B cell (primary cell): ENCODE results near the gene TNFRSF13B.

Source experiments
- EZH2 ChIP-seq: IDR thresholded peaks from 2 replicates; pipeline ENCODE4 v1.6.1; 2012; ENCODE audit warnings: borderline replicate concordance, low read depth, mild to moderate bottlenecking, moderate library complexity, low read length; ENCODE audit not compliant: insufficient read depth, poor library complexity, severe bottlenecking
- TF ChIP-seq, protein P1 (sequence below): fragments of 200-600 bp; IDR thresholded peaks from one replicate; pipeline ENCODE4 v1.8.0; 2022; ENCODE audit warnings: antibody characterized with exemption, mild to moderate bottlenecking

DNA sequence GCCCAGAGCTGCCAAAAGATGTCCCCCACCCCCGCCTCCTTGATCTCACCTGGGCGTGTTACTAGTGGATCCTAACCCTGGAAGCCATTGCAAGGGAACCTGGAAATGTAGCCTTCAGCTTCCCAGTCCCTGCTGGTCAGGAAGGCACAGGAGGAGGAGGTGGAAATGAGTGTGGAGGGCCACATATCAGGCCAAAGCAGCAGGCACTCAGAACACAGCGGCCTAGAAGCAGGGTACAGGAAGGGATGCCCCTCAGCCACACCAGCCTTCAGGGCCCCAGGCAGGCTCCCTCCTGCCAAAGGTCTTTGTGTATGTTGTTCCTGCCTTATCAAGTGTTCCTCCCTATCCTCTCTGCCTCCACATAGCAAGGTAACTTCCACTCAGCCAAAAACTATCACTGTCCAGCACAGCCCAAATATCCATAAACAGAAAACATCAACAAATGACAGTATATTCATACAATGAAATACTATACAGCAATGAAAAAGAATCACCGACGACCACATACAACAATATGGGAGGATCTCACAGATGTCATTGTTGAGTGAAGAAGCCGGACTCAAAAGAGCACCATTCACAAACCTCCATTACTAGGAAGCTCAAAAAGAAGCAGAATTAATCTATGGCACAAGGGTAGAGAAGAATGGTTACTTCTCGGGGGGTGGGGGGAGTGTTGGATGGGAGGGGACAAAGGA, 28.2 kb upstream of the TNFRSF13B start:
- TF ChIP-seq, protein P1, sequence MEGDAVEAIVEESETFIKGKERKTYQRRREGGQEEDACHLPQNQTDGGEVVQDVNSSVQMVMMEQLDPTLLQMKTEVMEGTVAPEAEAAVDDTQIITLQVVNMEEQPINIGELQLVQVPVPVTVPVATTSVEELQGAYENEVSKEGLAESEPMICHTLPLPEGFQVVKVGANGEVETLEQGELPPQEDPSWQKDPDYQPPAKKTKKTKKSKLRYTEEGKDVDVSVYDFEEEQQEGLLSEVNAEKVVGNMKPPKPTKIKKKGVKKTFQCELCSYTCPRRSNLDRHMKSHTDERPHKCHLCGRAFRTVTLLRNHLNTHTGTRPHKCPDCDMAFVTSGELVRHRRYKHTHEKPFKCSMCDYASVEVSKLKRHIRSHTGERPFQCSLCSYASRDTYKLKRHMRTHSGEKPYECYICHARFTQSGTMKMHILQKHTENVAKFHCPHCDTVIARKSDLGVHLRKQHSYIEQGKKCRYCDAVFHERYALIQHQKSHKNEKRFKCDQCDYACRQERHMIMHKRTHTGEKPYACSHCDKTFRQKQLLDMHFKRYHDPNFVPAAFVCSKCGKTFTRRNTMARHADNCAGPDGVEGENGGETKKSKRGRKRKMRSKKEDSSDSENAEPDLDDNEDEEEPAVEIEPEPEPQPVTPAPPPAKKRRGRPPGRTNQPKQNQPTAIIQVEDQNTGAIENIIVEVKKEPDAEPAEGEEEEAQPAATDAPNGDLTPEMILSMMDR = no peak
- TF ChIP-seq EZH2 = no peak
